ENCODE results near the gene FAHD2A.
"Not testable (repeated sequence)": the region's sequence is repeated elsewhere in the genome, so short reads cannot be mapped to it uniquely, and the experiment has no call there.

Gene FAHD2A

GRCh38 chr2:95442474-95443099, 40.1 kb downstream of the FAHD2A start:
- not testable (repeated sequence) for DNase-seq

DNA sequence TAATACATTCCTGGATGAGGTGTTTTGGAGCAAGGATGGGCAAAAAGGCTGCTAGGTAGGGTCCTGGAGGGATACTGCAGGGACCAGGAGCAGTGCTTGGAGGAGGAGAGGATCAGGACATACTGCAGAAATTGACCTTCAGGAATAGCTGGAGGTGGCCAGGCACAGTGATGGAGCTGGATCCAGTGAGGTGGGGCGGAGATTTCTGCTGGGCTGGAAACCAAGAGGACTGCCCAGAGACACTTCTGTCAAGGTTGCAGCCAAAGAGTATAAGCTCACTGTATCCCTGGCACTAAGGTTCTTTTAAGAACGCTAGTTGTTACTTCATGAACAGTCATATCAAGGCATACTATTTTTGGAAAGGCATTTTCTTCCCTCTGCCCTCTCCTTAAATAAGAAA, 42.8 kb downstream of the FAHD2A start:
- not testable (repeated sequence) for DNase-seq

- not testable (repeated sequence) for DNase-seq
Observed at GRCh38 chr2:95463292-95463691, 60.8 kb downstream of the FAHD2A start.
